ENCODE data around the gene OPTN.
"Not testable (repeated sequence)": the region's sequence is repeated elsewhere in the genome, so short reads cannot be mapped to it uniquely, and the experiment has no call there.

OPTN gene

DNA sequence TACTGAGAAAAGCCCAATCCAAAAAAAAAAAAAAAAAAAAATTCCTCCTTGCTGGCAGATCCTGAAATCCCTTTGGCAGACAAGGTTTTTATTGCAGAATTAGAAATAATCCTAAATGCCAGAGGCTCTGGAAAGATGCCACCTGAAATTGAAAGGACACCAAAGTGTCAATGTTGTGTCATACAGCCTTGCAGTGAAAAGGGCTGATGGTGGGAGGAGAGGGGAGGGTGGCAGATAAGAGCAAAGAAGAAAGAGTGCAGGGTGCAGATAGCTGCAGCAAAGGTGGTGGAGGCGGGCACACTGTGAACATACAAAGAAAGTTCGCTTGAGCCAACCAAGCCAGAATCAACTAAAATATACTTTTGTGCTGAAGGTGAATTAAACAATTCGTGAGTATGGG, 8.2 kb upstream of the OPTN start:
- no peak for DNase-seq

DNA sequence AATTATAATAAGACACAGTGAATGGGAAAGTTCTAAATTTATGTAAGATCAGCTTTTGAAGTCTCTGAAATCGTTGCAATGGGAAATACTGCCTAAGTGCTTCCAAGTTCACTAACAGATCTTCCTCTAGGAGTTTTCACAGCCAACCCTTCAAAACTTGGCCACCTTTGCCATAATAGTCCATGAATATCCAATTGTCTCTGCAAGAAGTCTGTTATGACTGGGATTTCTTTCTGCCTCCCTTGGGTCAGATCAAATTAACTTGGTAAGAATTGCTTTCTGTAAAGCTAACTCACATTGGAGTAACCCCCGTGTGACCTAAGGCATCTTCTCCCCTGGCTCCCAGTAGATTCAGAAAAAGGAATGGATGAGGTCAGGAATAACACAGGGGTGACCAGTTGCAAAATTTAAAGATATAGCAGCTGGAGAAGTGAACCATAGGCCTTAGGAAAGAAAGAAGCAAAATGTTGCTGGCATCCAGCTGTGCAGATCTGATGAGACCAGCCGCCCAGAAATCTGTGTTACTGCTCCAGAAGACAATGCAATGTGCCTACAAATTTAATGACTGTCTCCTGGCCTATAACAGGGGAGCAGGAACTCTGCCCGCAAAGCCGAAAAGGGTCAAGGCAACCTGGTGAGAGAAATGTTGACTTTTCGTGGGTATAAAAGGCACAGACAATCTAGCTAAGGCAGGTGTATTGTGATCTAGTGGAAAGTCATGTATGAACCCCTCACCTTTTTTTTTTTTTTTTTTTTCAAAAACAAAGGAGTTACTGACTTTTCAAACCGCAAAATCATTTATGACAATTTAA, 7.5 kb upstream of the OPTN start:
- DNase-seq: no peak

DNA sequence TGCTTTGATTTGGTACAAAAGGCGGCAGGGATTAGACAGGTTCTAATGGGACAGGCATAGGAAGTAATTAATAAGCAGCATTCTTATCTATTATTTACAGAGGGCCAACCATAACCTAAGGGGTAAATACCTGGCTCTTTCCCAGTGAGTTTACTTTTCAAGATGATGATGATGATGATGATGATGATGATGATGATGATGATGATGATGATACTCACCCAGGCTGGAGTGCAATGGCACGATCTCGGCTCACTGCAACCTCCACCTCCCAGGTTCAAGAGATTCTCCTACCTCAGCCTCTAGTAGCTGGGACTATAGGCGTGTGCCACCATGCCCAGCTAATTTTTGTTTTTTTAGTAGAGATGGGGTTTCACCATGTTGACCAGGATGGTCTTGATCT, 5.9 kb upstream of the OPTN start:
- not testable (repeated sequence) for DNase-seq

DNA sequence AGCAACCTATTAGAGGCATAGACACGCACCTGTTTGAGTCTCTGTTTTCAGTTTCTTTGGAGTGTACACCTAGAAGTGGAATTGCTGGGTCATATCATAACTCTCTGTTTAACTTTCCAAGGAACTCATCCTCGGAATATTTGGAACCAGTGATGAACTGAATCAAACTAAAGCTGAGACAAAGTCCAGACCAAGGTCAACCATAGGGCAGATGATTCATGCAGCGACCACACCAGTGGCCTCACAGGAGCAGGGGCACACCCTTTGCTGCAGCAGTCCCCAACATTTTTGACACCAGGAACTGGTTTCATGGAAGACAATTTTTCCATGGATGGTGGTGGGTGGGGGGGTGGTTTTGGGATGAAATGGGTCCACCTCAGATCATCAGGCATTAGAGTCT, 4.9 kb upstream of the OPTN start:
- no peak for DNase-seq

DNA sequence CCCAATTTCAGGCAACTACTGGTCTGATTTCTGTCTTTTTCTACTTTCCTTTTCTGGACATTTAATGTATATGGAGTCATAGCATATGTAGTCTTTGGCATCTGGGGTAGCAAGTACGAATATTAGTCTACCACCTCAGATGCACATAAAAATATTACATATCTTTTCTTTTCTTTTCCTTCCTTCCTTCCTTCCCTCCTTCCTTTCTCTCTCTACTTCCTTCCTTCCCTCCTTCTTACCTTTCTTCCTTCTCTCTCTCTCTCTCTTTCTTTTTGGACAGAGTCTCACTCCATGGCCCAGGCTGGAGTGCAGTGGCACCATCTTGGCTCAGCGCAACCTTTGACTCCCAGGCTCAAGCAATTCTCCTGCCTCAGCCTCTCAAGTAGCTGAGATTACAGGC, 4.0 kb upstream of the OPTN start:
- no peak for DNase-seq

DNA sequence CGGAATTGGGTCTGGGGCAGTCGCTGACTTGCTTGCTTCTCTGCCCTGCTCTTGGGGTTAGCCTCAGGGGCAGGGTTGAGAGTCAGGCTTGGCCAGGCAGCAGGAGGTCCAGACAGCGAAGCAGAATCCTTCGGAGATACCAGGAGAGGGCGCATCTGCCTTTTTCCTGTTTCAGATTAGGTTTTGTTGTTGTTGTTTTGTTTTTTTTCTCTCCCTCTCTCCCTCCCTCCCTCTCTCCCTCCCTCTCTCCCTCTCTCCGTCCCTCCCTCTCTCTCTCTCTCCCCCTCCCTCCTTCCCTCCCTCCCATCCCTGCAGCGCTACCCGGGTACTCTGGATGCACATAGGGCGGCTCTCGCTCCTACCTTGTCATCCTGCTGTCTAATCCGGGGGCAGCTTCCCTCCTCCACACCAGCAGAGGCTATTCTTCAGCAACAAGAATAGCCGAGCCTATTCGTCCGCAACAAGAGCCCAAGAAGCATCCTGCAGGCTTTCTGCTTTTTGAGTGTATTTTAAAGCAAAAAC, 758 bp upstream of the OPTN start:
- DNase-seq: no peak

DNA sequence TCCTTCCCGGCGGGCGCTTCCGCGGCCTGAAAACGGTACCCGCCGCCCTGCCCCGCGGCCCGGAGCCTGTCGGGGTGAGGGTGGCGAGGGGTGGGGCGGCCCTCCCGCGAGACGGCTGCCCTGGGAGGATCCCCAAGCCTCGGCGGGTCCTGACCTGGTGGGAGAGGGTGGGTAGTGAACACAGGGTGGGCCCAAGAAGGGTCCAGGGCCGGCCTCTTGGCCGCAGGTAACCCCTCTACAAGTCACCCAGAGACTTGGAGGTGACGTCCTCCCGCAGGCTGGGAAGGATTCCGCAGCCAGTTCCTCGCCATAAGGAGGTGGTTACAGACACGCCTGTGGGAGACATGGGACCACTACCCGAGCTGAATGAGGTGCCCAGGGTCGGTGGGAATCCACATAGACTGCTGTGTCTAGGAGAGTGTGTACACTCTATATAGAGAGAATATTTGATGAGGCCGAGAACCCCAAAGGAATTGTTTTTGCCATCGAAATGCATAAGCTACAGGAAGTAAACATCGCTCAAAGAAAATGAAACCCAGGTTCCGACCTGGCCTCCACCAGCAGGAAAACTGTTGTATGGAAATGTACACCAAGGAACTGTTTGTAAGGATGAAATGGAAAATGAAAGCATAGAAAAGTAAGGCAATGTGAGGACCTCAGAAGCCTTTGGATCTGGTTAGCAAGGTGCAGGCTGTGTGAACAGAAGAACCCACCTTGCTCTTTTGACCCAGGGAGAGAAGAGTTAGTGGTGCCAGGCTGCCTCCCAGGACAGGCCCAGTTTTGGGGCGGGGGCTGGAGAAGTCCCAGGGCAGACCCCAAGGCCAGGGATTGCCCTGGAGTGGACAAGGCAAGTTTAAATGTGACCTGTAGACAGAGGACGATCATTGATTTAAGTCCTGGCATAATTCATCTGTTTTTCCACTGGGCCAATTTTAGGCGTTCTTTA, 659 bp downstream of the OPTN start:
- DNase-seq: no peak

DNA sequence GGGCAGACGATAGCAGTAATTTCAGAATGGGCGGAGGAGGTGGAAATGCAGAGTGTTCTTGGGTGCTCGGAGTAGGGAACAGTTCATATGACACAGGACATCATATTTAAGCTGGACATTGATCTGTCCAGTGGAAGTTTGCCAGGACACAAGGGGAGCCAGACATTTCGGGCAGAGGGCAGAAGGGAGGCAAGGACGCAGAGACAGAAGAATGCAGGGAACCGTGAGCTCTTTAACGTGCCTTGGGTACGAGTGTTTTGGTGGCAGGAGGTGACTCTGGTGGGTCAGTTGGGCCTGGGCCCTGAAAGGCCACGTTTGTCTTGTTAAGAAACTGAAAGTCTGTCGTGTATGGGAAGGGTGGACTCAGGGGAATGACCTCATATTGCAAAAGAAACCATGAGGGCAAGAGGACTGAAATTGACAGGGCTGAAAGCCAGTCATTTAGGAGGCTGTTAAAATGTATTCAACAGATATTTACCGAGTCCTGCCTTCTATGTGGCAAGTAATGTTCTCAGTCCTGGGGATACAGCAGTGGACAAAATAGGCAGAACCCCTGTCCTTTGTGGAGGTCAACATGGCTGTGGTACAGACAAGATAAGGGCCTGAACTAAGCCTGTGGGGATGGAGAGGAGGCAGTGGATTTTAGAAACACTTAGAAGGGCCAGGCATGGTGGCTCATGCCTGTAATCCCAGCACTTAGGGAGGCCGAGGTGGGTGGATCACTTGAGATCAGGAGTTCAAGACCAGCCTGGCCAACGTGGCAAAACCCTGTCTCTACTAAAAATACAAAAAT, 2.2 kb downstream of the OPTN start:
- no peak for DNase-seq

DNA sequence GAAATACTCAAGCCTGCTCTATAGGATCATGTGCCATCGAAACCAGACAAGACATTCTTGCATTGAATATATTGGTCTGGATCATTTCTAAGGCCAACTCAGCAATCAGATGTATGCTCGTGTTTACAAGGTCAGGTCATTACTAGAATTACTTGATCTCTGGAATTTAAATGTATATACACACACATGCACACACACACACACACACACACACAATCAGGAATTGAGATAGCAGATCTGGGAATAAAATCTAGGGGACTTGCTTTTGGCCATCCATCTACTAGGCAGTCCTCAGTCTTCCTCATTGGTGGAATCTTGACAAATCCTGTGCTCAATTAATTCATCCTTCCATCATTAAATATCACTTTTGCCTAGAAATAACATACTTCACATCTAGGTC, 3.6 kb downstream of the OPTN start:
- no peak for DNase-seq

DNA sequence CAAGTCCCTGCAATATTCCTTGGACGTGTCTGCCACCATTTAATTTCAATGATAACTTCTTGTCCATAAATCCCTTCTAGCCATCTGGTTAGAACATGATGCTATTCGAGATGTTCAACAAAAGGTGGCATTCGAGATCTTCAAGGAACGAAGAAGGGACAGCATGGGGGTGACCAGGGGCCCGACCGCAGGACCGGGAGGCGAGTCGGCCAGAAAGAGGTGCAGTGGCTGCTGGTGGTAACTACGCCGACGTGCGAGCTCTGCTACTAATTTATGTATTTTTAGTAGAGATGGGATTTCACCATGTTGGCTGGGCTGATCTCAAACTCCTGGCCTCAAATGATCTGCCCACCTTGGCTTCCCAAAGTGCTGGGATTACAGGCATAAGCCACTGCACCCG, 4.7 kb downstream of the OPTN start:
- no peak for DNase-seq

DNA sequence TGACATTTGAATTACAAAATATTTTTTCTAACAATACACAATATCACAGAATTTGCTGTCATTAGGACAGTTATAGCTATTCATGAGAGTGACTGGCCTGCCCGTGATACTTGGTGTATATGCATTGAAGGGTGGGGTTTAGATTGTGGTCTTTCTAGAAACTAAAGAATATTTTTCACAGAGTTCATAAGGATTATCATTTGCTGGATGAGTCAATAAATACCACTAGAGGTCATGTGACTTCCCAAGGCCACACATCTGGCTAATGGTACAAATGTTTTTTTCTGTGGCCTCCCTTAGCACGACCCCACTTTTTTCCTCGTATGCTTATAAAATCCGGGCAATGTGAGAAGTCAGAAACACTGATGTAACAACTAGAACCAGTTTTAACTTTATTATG, 5.2 kb downstream of the OPTN start:
- no peak for DNase-seq

DNA sequence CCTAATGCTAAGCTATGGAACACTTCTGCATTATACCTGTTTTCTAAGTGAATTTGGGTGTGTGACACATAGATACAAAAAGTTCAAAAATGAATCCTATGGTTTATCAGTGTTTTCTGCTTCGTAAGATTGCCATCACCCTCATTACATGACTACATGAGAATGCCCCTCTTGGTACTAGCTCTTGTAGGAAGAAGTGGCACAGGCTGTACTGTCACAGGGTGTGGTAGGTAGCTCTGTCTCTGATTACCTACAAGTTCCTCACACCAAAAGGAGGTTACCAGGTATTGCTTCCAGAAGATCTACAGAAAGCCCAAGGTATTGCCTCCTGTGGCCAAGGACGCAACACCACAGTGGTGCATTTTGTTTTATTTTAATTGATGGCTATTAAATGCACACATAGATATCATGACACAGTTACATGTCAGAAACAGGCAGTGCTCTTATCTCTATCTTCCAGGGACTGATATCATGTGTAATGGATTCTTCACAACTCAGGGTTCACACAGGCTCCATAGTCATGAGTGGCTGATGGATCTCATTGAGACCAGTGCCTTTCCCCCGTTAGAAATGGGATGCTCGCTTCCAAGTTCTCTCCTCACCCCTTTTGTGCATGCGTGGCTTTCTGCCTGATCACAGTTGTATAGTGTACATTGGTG, 6.6 kb downstream of the OPTN start:
- DNase-seq: no peak

DNA sequence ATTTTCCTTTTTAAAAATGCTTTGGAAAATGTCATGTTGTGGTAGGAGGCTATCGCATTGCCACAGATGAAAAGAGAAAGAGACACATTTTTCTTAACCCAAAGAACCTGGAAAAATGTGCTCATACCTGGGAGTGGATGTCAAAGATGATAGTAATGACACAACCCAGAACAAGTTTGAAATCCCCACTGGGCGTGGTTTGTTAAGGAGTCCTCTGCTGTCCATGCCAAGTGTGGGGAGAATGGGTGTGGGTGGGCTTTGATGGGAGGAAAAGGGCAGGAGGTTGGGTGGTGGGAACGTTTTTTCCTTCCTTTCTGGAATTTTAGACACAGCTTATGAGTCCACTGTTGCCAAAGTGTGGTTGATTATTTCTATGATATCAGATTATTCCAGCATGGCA, 10.9 kb downstream of the OPTN start:
- DNase-seq: no peak

DNA sequence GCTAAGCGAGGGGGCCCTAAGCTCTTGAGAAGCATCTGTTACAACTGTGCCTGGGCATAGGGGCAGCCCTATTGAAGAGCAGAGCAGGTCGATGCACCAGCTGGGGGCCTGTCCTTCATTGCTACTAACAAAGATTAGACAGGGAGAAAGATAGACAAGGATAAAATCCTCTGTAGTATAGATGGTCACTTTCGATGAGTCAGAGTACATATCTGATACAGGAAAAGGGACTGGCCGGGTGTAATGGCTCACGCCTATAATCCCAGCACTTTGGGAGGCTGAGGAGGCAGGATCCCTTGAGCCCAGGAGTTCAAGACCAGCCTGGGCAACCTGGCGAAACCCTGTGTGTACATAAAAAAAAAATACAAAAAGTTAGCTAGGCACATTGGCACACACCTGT, 13.6 kb downstream of the OPTN start:
- no peak for DNase-seq

DNA sequence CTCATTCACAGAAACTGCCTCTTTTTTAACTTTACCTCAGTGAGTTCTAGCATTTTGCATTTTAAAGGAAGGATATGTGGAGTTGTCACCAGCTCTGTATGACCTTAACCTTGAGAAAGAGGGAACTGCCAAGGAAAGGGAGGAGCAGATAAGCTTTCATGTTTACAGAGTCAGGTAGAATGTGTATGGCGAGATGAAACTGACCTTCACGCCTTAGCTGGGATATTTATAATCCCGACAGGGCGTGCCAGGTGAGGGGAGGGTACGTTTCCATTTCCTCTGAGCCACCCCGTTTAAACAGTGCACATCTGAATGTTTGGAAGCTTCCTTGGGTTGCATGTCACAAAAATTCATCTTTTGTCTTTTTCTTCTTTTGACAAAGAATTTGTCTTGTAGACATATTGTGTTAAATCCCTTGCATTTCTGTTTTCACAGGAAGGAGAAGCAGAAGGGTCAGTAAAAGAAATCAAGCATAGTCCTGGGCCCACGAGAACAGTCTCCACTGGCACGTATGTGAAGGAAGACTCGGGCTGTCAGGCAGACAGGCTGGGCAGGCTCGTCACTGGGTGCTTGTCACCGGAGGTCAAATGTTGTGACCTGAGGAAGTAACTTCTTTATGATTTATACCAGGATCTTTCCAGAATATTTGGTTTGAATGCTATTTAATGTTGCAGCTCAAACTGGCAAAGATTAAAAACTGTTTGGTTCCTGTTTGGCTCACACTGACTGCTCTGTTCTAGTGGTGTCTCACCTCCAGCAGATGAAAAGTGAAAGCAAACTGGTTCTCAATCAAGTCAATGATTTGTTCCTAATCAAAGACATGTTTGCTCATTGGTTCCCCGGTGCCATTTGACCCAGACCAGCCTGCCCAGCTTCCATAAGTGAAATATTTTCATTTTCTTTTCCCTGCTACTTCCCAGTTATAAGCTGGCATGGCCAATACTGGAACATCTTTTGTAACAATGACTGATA, 16.2 kb downstream of the OPTN start:
- no peak for DNase-seq

DNA sequence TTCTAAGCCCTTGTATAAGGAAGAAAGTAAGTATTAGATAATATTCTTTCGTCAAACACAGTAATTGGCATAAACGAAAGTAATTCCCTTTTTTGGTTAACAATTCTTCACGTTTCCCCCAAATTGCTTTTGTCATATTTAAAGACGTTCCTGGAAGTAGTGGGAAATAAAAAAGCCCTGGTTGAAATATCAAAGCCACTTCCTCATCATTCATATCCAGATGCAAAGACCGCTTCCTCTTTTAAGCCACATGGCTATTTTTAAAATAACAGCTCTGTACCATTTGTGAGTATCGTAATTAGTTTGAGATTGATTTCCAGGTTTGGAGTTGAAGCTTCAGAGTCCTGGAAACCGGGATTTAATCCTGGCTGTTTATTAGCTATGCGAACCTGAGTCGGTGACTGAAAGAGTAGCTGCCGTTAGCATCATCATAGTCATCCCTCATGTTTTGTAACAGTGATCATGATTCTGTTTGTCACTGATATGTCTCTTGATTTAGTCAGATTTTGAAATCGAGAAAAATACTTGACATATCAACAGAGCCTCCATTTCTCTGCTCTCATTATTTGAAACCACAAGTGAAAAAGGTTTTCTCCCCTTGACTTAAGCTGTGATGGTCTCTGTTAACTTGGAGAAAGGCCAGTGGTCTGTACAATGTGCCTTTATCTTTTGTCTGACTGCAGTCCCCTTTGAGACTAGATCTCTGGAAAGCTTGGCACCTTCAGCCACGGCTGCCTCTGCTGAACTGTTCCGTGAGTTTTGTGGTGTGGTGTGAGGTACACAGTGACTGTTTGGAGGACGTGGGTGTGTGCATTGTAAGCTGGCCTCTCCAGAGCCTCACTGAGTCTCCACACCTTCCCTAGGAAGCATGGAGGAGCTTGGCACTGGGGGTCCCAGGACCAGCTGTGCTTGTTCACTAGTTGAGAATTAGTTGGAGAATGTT, 18.1 kb downstream of the OPTN start:
- DNase-seq: no peak

DNA sequence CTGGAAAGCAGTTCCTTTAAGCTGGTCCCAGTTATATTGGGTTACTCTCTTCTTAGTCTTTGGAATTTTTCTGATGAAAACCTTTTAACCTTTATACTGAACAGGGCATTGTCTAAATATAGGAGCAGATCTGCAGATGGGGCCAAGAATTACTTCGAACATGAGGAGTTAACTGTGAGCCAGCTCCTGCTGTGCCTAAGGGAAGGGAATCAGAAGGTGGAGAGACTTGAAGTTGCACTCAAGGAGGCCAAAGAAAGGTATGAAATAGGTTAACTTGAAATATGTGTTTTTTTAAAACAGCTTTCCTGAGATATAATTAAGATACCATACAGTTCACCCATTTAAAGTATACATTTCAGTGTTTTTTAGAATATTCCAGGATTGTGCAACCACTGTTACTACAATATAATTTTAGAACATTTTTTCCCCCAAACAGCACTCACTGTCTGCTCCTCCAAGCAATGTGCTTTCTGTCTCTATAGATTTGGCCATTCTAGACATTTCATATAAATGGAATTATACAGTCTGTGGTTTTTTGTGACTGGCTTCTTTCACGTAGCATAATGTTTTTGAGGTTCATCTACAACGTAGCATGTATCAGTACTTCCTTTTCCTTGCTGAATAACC, 18.9 kb downstream of the OPTN start:
- DNase-seq: no peak

DNA sequence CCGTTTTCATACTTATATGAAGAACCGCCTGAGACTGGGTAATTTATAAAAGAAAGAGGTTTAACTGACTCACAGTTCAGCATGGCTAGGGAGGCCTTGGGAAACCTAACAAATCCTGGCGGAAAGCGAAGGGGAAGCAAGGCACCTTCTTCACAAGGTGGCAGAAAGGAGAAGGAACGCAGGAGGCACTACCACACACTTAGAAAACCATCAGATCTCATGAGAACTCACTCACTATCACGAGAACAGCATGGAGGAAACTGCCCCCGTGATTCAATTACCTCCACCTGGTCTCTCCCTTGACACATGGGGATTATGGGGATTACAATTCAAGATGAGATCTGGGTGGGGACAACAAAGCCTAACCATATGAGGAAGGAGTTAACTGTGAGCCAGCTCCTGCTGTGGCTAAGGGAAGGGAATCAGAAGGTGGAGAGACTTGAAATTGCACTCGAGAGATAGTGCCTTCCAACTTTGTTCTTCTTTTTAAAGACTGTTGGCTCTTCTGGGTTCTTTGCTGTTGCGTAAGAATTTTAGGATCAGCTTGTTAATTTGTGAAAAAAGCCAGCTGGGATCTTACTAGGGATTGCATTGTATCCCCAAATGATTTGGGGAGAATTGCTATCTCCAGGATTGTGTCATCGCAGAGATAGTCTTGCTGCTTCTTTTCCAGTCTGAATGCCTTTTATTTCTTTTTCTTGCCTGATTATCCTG, 21.0 kb downstream of the OPTN start:
- DNase-seq: no peak

DNA sequence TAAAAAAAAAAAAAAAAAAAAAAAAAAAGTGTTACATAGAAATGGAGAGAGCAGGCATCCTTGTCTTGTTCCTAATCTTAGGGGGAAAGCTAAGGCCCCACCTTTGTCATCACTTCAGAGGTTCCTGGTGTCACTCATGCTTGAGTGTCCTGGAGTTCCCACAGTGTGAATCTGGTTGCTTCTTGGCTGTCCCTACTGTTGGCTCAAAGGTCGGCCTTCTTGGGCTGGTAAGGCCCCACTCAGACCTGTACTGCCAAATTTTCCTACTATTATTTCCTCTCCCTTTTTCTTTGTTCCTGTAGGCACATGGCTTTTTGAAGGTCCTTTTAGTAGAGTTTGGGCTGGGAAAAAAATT, 21.5 kb downstream of the OPTN start:
- no peak for DNase-seq

Measured in NCI-H187 (cell line).